ENCODE results near the gene LTO1.
A peak's percentile ranks its signal among the peaks of the same experiment; 100 is the strongest.

The LTO1 gene

GRCh38 chr11:69674267-69674885, 777 bp downstream of the LTO1 start:
- peak; percentile 15 to 40 for DNase-seq

- DNase-seq: no peak
Observed at GRCh38 chr11:69671734-69672465, 3.3 kb downstream of the LTO1 start.

GRCh38 chr11:69670158-69670845, 4.9 kb downstream of the LTO1 start:
- peak; percentile 67 to 71 for DNase-seq

GRCh38 chr11:69669486-69669885, 5.7 kb downstream of the LTO1 start:
- no peak for DNase-seq

- DNase-seq: no peak
Observed at GRCh38 chr11:69667619-69668604, 7.2 kb downstream of the LTO1 start.

- DNase-seq: no peak
Observed at GRCh38 chr11:69666752-69667536, 8.2 kb downstream of the LTO1 start.

- no peak for DNase-seq
Observed at GRCh38 chr11:69666261-69666660, 8.9 kb downstream of the LTO1 start.

GRCh38 chr11:69665669-69666068, 9.5 kb downstream of the LTO1 start:
- no peak for DNase-seq

GRCh38 chr11:69664901-69665300, 10.3 kb downstream of the LTO1 start:
- DNase-seq: no peak

GRCh38 chr11:69664103-69664775, 10.9 kb downstream of the LTO1 start:
- no peak for DNase-seq

- DNase-seq: no peak
Observed at GRCh38 chr11:69663326-69663725, 11.8 kb downstream of the LTO1 start.

GRCh38 chr11:69662806-69663205, 12.3 kb downstream of the LTO1 start:
- no peak for DNase-seq

GRCh38 chr11:69662021-69662698, 13.0 kb downstream of the LTO1 start:
- no peak for DNase-seq

- no peak for DNase-seq
Observed at GRCh38 chr11:69661413-69661715, 13.8 kb downstream of the LTO1 start.

GRCh38 chr11:69660001-69660500, 15.1 kb downstream of the LTO1 start:
- no peak for DNase-seq

- DNase-seq: no peak
Observed at GRCh38 chr11:69659591-69659990, 15.6 kb downstream of the LTO1 start.

- DNase-seq: no peak
Observed at GRCh38 chr11:69658626-69659450, 16.3 kb downstream of the LTO1 start.

GRCh38 chr11:69657911-69658625, 17.1 kb downstream of the LTO1 start:
- no peak for DNase-seq

GRCh38 chr11:69657456-69657910, 17.7 kb downstream of the LTO1 start:
- no peak for DNase-seq

All from stimulated activated CD4-positive, alpha-beta T cell treated with anti-CD3 and anti-CD28 coated beads, Interleukin-2, amount 100 ng/mL, for 24 hours (primary cell).